Stimulated activated CD4-positive, alpha-beta T cell treated with anti-CD3 and anti-CD28 coated beads, Interleukin-12 subunit alpha, Interleukin-12 subunit beta, amount 100 ng/mL, for 24 hours (primary cell): ENCODE data around the gene HPN.
A peak's percentile ranks its signal among the peaks of the same experiment; 100 is the strongest.

ENCODE experiments used
- DNase-seq, 2 experiments: peaks; one replicate each; pipeline ENCODE4 v3.0.0-alpha.2; 2020; ENCODE audit warnings: low read depth in 2 of 2

HPN gene

GRCh38 chr19:35062942-35063341, 21.4 kb downstream of the HPN start:
- no peak for DNase-seq

GRCh38 chr19:35063940-35064818, 22.7 kb downstream of the HPN start:
- DNase-seq = no peak

DNA sequence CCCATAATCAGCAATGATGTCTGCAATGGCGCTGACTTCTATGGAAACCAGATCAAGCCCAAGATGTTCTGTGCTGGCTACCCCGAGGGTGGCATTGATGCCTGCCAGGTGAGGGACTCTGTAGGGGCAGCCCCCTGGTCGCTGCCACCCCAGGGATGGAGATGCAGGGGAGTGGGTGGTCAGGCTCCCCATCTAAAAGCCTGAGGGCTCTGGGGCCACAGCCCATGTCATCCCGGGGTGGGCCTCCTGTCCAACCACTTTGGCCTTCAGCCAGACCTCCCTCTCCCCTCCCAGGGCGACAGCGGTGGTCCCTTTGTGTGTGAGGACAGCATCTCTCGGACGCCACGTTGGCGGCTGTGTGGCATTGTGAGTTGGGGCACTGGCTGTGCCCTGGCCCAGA, 24.1 kb downstream of the HPN start:
- no peak for DNase-seq

DNA sequence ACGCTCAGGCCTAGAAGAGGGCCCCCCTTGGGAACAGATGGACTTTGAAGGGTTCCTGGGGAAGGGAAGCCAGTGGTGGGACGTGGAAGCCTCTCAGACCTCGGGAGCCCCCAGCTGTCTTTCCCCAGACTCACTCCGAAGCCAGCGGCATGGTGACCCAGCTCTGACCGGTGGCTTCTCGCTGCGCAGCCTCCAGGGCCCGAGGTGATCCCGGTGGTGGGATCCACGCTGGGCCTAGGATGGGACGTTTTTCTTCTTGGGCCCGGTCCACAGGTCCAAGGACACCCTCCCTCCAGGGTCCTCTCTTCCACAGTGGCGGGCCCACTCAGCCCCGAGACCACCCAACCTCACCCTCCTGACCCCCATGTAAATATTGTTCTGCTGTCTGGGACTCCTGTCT, 24.6 kb downstream of the HPN start:
- no peak for DNase-seq

DNA sequence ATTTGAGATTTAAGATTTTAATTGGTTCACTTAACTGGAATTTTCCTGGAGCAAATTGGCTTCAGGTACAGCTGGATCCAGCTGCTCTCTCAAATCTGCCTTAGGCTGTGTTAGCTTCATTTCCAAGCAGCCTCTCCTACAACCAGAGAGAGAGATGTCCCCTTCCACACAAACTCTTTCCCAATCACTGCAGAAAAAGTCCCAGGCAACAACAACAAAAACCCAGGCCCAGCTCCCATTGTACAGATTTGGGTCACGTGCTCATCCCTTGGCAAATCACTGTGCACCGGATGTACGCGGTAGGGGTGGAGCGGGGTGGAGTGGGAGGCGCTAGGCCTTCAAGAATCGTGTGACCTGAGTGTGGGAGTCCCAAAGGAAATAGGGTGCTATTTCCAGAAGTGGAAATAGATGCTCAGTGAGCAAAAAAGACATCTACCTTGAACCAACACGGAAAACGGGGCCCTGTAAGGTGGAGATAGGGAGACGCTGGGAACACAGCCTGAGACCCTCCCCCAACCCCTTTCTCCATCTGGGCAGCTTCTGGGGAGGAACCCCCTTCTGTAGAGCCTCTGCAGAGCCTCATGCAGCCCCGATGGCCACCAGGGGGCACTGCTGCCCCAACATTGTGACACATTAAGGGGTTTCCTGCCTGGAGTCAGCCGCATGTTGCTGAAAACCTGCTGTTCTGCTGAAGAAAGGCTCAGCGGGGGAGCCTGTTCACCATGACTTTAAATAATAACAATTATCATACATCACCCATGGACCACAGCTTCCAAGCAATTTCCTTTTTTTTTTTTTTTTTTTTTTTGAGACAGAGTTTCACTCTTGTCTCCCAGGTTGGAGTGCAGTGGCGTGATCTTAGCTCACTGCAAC, 25.4 kb downstream of the HPN start:
- DNase-seq = peak; percentile 79 to 94

DNA sequence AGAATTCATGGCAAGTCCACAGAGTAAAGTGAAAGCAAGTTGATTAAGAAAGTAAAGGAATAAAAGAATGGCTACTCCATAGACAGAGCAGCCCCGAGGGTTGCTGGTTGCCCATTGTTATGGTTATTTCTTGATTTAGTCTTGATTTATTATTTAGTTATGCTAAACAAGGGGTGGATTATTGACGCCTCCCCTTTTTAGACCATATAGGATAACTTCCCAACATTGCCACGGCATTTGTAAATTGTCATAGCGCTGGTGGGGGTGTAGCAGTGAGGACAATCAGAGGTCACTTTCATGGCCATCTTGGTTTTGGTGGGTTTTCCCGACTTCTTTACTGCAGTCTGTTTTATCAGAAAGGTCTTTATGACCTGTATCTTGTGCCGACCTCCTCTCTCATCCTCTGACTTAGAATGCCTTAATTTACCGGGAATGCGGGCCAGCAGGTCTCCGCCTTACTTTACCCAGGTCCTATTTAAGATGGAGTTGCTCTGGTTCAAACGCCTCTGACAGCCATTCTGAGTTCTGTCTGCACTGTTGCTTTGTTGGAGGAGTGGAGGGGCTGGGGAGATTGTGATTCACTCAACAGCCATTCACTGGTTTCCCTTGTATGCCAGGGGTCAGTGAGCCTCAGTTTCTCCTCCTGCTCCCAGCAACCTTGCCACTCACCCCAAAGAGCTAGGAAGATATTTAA, 27.6 kb downstream of the HPN start:
- no peak for DNase-seq

DNA sequence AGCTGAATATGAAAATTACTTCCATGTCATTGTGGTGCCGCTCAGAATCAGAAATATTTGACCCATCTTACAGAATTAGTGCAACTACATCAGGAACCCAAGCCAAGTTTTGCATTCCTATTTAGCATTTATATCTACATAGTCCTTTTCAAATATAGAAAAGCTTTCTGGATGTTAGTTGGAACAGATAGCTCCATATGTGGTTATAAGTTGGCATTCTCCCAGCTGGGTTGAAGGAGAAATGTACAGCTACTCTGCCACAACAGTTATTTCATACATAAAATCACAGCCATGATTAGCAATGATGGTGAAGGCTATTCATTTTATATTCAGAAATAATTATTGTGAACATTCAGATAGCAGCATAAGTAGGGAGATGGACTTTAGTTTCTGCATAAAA, 28.2 kb downstream of the HPN start:
- no peak for DNase-seq

GRCh38 chr19:35070471-35070870, 28.9 kb downstream of the HPN start:
- DNase-seq = no peak

GRCh38 chr19:35073516-35073915, 32.0 kb downstream of the HPN start:
- no peak for DNase-seq

GRCh38 chr19:35073941-35074340, 32.4 kb downstream of the HPN start:
- DNase-seq = no peak

DNA sequence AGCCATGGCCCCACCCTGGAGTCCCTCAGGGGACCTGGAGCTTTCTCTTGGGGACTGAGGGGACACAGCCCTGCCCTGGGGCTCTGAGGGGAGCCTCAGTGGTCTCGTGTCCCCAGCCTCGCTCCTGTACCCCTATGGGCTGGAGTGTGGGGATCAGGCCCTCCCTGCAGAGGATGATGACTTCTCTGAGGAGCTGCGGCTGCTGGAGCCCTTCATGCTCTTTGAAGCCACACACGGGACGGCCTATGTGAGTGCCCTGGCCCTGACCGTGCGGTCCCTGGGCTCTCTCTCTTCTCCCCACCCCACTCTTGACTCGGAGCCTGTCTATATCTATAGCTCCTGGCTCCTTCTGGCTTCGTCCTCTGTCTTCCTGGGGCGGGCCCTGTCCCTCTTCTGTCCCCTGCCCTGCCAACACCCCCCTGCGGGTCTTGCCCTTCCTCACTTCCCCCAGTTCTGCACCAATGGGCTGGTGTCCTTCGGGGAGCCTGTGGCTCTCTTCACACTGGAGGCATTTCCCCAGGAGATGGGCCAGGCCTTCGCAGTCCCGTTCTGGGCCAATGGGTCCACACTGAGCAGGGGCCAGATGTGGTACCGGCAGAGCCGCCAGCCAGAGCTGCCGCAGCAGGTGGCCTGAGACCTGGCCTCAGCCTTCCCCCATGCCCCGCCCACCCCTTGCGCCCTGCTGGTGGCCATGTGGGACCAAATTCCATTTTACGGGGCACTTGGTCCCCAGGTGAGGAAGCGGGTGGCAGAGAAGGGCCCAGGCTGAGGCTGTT, 33.1 kb downstream of the HPN start:
- no peak for DNase-seq

DNA sequence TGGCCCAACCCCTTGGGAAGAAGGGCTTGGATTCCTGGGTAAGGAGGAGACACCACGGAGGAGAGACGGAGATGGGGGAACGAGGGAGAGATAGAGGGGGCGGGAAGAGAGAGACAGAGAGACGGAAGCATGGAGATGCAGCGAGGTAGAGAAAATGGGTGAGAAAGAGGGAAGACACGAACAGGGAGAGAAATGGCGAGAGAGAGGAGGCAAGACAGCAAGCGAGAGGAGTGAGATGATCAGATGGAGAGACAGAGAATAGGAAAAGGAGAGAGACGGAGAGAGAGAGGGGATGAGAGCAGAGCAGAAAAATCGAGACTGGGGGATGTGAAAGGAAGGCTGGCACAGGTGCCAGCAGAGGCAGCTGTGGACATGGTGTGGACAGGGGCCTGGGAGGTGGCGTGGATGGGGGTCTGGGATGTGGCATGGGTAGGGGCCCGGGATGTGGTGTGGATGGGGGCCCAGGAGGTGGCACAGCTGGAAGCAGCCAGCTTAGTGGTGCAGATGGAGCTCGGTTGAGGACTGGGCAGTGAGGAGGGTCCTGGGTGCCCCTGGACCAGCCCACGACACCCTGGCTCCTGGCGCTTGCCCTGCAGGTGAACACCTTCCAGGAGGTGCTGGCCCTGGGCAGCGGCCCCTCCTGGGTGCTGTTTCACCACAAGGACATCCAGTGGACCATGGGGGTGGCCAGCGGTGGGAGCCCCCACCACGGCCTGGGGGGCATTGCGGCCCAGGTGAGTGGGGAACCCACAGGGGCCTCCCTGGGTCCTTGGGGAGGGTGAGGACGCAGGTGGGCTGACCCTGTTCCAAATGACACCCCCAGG, 33.9 kb downstream of the HPN start:
- DNase-seq = no peak

DNA sequence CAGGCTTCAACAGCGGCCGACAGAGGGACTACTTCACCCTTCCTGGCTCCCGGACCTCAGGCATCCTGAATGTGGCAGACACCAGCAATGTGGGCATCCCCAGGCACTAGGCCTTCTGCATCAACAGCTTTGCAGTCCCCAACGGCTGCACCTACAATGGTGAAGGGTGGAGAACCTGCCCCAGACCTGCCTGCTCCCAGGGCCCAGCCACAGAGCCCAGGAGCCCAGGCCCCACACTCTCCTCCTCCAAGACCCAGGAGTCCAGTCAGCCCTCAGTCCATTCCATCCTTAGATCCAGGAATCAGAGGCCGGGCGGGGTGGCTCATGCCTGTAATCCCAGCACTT, 34.5 kb downstream of the HPN start:
- DNase-seq = no peak

DNA sequence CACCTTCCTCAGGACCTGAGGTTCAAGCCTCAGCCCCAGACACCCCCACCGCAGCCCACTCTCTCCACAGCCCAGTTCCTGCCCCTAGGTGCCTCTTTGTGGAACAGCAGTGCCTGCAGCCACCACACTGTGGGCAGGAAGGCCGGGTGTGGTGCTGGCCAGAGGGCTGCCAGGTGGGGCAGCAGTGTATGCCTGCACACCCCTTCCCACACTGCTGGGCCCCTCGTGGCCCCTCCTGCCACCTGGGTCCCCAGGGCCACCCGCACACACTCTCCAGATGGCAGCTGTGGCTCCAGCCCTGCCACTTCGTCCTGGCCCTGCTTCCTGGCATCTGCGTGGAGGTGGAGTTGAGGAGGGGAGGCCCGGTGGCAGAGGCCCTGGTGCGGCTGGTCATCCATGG, 35.1 kb downstream of the HPN start:
- no peak for DNase-seq

GRCh38 chr19:35077411-35078223, 36.1 kb downstream of the HPN start:
- no peak for DNase-seq

GRCh38 chr19:35079826-35080225, 38.3 kb downstream of the HPN start:
- no peak for DNase-seq

- no peak for DNase-seq
These were observed 39.2 kb downstream of the HPN start for GRCh38 chr19:35080613-35081170.

DNA sequence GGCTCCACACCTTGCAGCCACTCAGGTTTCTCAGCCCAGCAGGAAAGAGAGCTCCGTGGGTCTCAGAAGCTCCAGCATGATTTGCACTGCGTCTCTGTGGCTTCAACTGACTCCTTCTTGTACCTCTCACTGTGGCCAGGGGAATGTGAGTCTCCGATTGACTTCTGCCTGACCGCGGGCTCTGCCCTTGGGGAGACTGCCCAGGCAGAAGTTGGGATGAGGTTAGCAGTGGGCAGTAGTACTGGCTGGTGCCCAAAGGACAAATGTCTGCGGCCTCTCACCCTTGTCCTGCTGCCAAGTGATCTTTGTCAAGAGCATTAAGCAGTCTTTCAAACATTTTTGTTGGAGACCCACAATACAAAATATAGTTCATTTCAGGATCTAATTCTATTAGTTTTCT, 39.7 kb downstream of the HPN start:
- no peak for DNase-seq

DNA sequence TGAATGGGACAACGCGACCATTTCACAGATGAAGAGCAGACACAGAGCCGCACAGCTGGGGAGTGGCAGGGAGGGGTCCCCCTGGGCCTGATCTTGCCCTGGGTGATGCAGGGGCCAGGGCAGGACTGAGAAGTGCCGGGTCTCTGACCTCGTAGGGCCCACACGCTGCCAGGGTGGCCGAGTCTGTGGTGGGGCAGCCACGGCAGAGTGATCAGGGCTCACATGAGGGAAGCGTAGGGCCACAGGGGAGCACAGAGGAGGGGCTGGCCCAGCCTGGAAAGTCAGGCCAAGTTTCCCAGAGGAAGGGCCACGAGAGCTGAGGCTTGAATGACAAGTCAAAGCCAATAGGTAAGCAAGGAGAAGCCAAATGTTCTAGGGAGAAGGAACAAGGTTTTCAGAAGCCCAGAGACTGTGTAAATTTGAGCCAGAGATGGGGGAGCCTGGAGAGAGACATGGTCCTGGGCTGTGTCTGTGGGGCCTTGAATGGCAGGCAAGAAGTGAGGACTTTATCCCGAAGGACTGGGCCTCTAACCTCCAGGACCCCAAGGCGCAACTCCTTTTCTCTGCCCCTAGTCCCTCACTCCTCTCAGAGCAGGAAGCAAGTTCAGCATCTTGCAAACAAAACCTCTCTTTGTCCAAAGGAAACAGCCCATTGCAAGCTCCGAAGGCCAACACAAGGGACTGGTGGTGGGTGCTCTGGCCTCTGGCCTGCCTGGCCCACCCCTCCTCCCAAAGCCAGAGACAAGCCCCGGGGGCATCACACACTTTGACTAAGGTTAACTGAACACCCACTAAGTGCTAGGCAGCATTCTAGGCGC, 42.4 kb downstream of the HPN start:
- DNase-seq = no peak
